Stimulated activated CD8-positive, alpha-beta memory T cell treated with anti-CD3 and anti-CD28 coated beads, Interleukin-7, amount 100 ng/mL, for 1 hour (primary cell): ENCODE data around the gene L3MBTL3.

ENCODE experiments used
- DNase-seq, 2 donors: peaks; one replicate each; pipeline ENCODE4 v3.0.0-alpha.2; 2020; ENCODE audit warnings: low read depth in 2 of 2

L3MBTL3 gene

GRCh38 chr6:130018292-130018743 is at the start of gene L3MBTL3:
TSS of gene L3MBTL3 (plus strand) at chr6:130018581. CDS start at chr6:130042700, 24,119 bp downstream.
- DNase-seq, result peak; percentile 70 to 80

- DNase-seq, result no peak
Measured at GRCh38 chr6:129969064-129969463, 49.3 kb upstream of the L3MBTL3 start.

DNA sequence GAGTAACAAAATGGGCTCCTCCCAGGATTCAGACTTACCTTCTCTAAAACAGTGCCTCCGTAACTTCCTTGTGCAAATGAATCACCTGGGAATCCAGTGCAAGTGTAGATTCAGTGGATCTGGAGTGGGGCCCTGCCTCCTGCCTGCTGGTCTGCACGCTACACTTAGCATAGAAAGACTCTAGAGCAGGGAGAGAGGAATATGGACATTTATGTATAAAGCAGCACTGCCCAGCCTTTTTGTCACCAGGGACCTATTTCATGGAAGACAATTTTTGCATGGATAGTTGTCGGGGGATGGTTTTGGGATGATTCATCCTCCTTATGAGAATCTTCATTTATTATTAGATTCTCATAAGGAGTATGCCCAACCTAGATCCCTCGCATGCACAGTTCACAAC is 42.3 kb upstream of the L3MBTL3 start:
- no peak for DNase-seq

DNA sequence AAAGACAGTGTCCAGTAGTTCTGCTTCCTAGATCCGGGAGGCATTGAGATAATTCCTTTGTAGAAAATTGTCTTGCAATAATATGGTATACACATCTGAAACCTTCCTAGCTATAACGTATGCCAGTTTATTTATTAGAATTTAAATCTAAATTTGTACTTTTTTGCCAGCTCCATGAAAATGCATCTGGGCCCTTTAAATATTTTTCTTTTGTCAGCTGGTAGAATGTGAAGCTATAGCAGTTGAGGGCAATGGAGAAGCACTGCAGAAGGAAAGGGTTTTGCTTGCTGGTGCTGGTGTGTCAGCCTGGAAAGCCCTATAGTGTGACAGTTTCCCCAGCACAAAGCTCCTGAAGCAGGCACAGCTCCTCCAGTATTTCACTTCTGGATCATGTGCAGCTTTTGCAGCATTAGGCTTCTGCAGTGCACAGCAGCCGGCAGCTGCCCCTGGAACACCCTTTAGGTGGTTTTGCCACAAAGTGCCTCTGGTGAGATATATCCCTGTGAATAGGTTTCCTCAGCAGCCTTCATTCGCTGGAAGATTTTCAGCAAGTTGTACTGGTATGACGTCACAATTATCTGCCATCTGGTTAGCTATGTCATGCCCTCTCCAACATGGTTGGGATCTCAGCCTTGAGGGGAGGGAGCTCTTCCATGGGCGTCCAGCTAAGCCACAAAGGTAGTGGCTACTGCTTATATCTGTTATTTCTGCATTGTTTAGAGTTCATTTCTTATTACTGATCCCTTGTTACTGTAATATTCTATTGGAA is 40.0 kb upstream of the L3MBTL3 start:
- DNase-seq, result no peak

- no peak for DNase-seq
Measured at GRCh38 chr6:129980821-129981220, 37.6 kb upstream of the L3MBTL3 start.

DNA sequence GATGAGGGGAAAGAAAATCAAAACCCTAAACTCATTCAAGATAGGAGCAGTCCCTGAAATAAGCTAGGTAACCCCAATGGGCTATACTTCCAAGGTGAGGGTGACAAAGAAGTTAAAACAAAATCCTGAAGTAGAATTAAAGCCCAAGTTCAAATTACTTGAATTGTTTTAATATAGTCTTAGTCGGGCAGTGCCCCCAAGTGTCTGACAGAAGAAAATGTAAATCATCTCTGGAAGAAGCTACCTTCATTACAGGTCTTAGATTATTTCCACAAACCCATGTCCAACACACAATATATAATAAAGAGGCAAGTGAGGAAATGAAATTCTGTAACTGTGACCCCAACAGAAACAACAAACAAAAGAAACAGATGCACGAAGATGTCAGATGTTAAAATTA is 36.8 kb upstream of the L3MBTL3 start:
- DNase-seq, result no peak

DNA sequence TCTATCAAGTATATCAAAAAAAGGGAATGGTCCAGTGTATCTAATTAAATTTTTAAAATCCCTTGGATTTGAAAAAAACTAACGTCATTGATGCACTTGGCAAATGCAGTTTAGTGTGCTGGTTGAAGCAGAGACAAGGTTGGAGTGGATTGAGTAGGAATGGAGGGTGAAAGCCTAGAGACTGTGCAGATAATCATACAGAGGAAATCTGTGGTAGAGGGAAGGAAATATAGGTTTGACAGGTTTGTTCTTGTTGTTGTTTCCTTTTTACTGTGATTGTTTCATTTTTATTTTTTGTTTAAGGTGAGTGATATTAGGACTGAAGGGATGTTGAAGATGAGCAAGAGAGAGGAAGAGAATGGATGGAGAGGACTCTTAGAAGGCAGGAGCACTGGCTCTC is 29.0 kb upstream of the L3MBTL3 start:
- DNase-seq, result no peak

GRCh38 chr6:129992881-129993280 is 25.5 kb upstream of the L3MBTL3 start:
- no peak for DNase-seq

- no peak for DNase-seq
Measured at GRCh38 chr6:129994410-129994809, 24.0 kb upstream of the L3MBTL3 start.

GRCh38 chr6:129996387-129996786 is 22.0 kb upstream of the L3MBTL3 start:
- DNase-seq, result no peak

GRCh38 chr6:130000526-130001421 is 17.6 kb upstream of the L3MBTL3 start:
- DNase-seq, result no peak

- DNase-seq, result no peak
Measured at GRCh38 chr6:130008236-130008873, 10.0 kb upstream of the L3MBTL3 start.

DNA sequence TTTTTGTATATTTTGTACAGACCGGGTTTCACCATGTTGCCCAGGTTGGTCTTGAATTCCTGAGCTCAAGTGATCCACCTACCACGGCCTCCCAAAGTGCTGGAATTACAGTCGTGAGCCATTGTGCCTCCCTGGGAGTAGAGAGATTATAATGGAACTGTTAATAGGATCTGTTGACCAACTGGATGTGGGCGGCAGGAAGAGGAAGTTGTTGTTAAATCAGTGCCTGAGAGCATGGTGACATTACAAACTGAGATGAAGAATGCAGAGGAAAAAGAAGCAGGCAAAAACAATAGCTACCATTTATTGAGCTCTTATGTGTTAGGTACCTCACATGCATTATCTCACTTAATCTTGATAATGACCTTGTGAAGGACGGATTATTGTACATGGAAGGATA is 9.2 kb upstream of the L3MBTL3 start:
- no peak for DNase-seq

- no peak for DNase-seq
Measured at GRCh38 chr6:130010387-130010786, 8.0 kb upstream of the L3MBTL3 start.

GRCh38 chr6:130012728-130013127 is 5.7 kb upstream of the L3MBTL3 start:
- no peak for DNase-seq

- DNase-seq, result no peak
Measured at GRCh38 chr6:130018744-130019325, 454 bp downstream of the L3MBTL3 start.

- DNase-seq, result peak in 1 of 2 donors; percentile 1
Measured at GRCh38 chr6:130019326-130020072, 1.1 kb downstream of the L3MBTL3 start.

GRCh38 chr6:130020073-130020906 is 1.9 kb downstream of the L3MBTL3 start:
- DNase-seq, result peak; percentile 7 to 12

- peak; percentile 54 to 58 for DNase-seq
Measured at GRCh38 chr6:130020907-130021629, 2.7 kb downstream of the L3MBTL3 start.

DNA sequence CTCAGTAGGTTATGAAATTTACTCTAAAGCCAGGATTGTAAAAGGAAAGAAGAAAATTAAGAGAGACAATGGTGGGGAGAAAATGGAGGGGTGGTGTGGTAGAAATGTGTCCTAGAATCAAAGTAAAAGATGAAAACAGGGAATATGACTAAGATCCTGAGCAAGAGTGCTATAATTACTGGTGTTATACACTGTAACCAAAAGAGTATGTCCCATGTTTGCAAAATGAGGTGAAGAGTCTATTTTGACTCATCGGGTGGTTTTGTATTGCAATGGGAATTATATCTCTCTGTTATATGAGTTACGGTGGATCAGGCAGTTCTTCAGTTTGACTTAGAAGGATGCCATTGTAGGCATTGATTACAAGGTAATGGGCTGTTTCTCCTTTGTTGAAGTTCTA is 8.5 kb downstream of the L3MBTL3 start:
- no peak for DNase-seq
